Islet precursor cell (in vitro differentiated cells): Measurements from ENCODE around the gene RPS6KL1.
A peak's percentile ranks its signal among the peaks of the same experiment; 100 is the strongest.
"Not testable (repeated sequence)": the region's sequence is repeated elsewhere in the genome, so short reads cannot be mapped to it uniquely, and the experiment has no call there.

Experiments
- DNase-seq: peaks from one replicate; pipeline ENCODE4 v3.0.0-alpha.2; 2018

RPS6KL1 gene

GRCh38 chr14:74934476-74935359 is 11.7 kb upstream of the RPS6KL1 start:
- DNase-seq, result peak; percentile 83

GRCh38 chr14:74934041-74934440 is 11.0 kb upstream of the RPS6KL1 start:
- DNase-seq, result no peak

DNA sequence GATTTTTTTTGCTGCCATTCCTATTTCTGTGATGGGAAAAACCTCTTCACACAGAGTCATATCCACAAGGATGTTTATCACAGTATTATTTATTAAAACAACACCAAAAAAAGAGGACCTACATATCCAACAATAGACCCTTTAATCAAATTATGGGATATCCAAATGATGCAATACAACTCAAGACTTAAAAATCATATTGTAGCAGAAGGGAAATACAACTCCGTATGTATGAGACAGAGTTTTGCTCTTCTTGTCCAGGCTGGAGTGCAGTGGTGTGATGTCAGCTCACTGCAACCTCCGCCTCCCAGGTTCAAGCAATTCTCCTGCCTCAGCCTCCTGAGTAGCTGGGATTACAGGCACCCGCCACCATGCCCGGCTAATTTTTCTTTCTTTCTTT is 9.9 kb upstream of the RPS6KL1 start:
- DNase-seq, result not testable (repeated sequence)

DNA sequence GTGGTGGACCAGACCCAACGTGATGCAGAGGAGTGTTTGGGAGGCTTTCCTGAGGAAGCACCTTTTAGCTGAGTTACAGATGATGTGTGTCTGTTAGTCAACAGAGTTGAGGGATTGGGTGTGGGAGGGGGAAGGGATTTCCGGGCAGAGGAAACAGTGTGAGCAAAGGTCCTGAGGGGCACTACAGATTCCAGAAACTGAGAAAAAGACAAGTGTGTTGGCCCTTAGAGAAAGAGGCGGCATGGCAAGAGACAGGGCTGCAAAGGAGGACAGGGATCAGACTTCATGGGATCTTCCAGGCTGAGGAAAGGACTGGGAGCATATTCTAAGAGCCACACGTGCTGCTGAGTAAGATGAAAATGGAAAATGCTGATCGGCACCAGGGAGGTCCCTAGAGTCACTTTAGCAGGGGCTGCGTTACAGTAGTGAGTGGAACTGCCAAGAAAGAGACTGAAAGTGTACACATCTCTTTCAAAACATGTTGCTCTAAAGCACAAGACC is 9.4 kb upstream of the RPS6KL1 start:
- DNase-seq, result peak; percentile 50

- not testable (repeated sequence) for DNase-seq
Observed at GRCh38 chr14:74931744-74932143, 8.7 kb upstream of the RPS6KL1 start.

DNA sequence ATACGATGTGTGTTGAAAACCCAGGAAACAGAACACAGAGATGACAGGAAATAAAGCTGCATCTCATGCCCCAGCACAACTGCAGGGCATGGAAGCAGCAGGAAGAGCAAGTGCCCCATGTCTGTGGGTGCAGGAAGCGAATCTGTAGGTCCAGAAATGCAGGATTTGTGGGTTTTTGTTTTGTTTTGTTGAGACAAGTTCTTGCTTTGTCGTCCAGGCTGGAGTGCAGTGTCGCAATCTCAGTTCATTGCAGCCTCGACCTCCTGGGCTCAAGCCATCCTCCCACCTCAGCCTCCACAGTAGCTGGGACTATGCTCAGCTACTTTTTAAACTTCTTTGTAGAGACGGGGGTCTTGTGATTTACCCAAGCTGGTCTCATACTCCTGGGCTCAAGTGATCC is 6.2 kb upstream of the RPS6KL1 start:
- no peak for DNase-seq

DNA sequence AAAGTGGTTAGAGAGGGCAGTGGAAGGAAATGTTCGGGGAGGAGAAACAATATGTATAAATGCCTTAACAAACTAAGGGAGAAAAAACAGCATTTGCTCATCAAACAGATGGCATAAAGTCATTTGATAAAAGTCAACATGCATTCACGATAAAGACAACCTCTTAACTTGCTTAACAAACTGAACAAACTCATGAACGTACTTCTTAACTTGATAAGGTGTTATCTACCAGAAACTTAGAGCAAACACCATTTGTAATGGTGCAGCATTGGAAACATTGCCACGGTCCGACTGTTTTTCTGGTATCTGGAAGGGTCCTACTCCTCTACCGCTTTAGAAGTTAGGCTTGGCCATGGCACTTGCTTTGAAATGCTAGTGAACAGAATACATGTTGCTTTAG is 4.2 kb upstream of the RPS6KL1 start:
- no peak for DNase-seq

DNA sequence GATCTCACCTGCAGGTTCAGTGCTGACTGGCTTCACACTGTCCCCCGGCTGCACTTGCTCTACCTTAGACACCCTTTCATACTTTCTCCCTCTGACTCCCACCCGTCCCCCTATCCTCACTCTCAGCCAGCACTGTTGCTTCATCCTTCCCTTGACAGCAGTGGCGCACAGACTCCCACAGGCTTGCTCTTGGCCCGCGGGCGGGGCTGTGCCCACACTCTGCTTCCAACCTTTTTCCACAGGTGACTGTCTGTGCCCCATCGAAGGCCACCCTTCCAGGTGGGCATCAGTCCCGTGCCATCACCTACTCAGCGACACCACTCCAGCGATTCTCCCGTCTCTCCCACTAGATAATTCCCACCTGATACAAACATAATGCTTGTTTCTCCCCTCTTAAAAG is 1.0 kb upstream of the RPS6KL1 start:
- no peak for DNase-seq

- no peak for DNase-seq
Observed at GRCh38 chr14:74921987-74922751, 891 bp downstream of the RPS6KL1 start.

- no peak for DNase-seq
Observed at GRCh38 chr14:74921053-74921620, 1.9 kb downstream of the RPS6KL1 start.

- DNase-seq, result no peak
Observed at GRCh38 chr14:74920281-74920680, 2.8 kb downstream of the RPS6KL1 start.

DNA sequence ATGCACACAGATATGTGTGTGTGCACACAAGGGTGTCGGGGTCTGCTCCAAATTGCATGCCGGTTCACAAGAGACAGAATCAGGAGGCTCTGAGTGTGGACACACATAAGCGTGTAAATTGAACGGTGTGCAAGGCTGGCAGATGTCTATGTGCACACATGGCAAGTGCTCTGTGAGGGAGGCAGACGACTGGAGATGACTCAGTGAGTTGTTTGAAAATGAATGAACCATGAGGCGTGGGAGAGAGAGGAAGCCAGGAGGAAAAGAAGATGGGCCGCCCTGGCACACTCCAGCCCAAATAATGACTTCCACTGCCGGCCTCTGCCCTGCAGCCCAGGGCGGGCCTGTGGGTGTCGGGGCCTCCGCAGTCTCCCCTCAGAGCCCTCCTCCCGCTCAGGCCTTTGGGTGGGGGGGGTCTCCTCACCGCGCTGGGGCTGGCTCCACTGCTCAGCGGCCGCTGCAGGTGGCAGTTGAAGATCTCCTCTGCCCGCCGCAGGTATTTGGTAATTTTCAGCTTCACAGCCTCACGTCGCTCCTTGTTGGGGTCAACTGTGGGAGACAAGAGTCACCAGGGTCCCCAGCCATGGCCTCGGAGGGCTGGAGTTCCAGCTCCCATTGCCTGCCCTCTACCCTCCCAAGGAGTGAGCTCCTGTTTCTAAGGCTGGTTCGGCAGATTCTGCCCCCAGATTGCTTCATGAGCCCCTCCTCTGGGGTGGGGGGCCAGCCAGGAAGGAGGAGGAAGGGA is 3.5 kb downstream of the RPS6KL1 start:
- no peak for DNase-seq

GRCh38 chr14:74918380-74918779 is 4.7 kb downstream of the RPS6KL1 start:
- DNase-seq, result no peak

DNA sequence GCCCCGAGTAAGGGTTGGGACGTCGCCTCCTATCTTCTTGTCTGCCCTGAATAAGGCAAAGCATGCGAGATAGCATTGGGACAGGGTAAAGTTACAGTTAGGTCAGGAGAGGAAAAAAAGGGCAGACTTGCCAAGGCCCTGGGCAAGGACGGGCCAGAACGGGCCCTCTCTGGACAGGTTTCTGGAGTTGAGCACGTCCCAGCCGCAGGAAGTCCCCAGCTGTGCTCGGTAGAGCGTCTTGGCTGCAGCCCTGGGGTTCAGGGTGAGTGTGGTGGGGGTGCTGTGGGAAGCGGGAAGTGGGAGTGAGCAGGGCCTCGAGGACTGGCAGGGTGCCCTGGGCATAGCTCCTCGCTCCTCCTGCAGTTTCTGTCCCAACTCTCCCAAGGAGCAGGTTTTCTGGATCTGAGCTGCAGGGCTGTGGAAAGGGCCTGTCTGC is 5.4 kb downstream of the RPS6KL1 start:
- no peak for DNase-seq

DNA sequence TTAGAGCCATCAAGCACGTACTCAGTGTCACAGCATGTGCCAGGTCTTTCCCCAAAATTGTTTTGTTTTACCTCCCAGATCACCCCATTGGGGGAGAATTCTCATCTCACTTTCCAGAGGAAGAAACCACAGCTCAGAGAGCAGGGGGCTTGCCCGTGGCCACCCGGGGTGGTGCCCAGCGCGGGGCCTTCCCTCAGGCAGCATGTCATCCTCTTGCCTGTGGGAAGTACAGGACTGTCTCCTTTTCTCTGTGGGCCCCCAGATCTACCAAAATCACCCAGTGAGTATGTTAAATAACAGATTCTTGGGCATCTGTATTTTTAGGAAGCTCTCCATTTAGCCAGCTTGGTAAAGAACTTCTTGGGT is 5.9 kb downstream of the RPS6KL1 start:
- no peak for DNase-seq

GRCh38 chr14:74915826-74916225 is 7.2 kb downstream of the RPS6KL1 start:
- no peak for DNase-seq

DNA sequence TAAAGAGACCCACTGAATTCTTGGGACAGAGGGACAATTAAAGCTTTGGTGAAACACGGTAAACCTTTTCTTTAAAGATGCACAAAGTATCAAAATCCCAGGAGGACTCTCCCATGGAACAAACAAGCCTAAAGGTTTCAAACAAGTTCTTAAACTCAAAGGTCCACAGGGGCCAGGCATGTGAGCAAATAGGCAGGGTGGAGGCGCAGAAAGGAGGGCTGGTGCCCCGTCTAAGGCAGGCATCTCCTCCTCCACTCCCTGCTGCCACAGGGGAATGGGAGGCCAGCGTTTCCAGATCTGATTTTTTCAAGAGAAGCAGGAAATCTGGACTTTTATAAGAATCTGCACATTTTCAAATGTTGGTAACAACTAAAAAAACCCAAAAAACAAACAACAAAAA is 7.6 kb downstream of the RPS6KL1 start:
- DNase-seq, result no peak

- peak; percentile 84 for DNase-seq
Observed at GRCh38 chr14:74913986-74914573, 9.0 kb downstream of the RPS6KL1 start.

- no peak for DNase-seq
Observed at GRCh38 chr14:74913393-74913910, 9.6 kb downstream of the RPS6KL1 start.

DNA sequence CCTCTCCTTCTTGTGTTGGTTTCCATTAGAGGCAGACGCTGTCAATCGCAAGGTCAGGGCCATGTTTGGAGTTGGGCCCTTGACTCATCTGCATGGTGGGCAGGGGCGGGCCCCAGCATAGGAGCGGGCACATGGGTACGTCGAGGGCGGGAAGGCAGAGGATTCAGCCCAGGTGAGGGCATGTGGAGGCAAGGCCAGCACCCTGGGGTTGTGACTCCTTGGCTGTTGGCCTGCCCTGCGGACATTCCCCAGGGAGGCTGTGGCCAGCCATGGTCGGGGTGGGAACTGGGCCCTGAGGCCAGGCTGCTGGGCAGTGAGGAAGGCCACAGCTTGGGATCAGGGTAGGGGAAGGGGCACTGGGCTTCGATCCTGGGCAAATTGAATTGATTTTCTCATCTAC is 10.3 kb downstream of the RPS6KL1 start:
- DNase-seq, result no peak

- DNase-seq, result no peak
Observed at GRCh38 chr14:74912111-74912510, 10.9 kb downstream of the RPS6KL1 start.

GRCh38 chr14:74911704-74912103 is 11.4 kb downstream of the RPS6KL1 start:
- no peak for DNase-seq
